Hematopoietic multipotent progenitor cell treated with erythropoietin and hydrocortisone succinate and interleukin-3 and kit ligand, for 4 days (in vitro differentiated cells): Measurements from ENCODE around the gene PHC2.

Source experiments
- DNase-seq: peaks from one replicate; pipeline ENCODE4 v3.0.0-alpha.2; 2015

Gene PHC2

DNA sequence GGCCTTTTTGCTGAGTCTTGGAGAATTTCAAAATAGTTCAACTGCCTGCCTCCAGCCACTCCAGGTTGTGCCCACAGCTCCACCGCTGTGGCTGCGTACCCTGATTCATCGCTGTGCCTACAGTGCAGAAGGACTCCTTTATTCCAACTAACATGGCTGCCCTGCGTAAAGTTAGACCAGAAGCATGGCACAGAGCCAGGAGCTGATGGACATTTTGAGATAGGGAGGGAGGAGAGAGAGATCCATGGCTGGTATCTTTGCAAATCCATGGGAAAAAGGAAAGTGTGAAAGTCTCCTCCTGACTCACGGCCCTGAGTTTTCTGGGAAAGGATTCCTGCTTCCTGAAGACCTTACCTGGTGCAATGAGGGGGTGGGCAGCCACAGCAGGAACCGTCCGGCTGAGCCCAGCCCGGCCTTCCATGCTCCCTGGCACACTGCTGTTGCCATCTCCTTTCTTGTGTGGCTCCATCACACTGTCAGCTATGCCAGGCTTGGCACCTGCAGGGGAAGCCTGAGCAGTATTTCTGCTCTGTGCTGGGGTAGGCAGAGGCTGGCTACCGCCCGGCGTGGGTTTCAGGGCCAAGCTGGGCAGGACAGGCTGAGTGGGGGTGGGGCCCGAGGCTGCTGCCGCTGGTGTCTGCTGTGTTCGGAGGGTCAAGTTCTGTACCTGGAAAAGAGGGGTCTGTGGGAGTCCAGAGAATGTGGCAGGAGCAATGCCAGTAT lies 64.0 kb downstream of the PHC2 start:
- DNase-seq, result no peak

GRCh38 chr1:33365560-33365997 lies 65.3 kb downstream of the PHC2 start:
- no peak for DNase-seq

- no peak for DNase-seq
Observed at GRCh38 chr1:33364565-33364918, 66.4 kb downstream of the PHC2 start.

- DNase-seq, result no peak
Observed at GRCh38 chr1:33363470-33363861, 67.4 kb downstream of the PHC2 start.

DNA sequence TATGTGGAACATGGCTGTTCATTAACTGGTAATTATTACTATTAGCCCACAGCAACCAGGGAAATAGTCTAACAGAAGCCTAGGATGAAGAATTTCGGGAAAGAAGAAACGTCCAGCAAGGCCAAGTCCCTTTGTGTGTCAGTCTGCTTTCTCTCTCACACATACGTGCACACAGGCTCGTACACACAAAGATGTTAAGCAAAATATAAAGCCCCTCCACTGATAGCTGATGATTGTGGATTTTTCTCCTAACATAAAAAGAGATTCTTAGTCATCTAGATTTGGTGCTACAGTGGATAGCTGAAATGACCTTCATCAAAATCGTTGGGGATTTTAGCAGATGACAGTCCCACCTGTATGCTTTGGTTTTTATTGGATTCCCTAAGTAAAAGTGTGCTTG lies 67.9 kb downstream of the PHC2 start:
- DNase-seq, result no peak

- DNase-seq, result peak; percentile 83
Observed at GRCh38 chr1:33361532-33362235, 69.2 kb downstream of the PHC2 start.

DNA sequence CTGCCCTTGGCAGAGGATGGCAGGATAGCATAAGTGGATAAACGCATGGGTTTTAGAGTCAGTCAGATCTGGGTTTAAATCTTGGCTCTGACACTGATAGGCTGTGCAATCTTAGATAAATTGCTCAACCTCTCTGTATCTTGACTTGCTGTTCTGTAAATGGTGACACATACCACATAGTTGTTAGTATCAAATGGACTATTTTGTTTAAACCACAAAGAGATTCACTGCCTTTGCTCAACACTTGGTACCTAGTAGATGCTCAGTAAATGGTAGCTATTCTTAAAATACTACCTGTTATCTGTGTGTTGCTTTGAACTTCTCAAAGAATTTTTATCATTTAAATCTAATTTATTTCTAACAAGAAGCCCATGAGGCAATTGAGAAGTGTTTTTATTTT lies 70.5 kb downstream of the PHC2 start:
- no peak for DNase-seq

DNA sequence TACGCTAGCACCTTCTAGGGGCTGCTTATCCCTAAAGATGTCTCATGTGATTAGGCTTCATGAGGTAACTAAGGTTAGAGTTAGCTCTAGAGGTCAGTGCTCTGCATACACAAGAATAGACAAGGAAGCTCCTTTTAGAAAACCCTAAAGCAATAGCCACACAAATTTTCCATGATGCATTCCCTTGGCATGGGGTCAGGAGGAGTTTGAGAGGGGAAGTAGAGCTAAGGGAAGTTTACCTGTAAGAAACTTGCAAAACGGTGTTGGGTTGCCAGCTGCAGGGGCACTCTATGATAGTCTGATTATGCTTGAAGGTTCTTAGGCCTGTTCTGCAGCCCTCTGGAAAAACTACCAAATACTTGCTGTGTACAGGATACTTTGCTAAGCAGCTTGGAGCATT lies 71.0 kb downstream of the PHC2 start:
- no peak for DNase-seq

DNA sequence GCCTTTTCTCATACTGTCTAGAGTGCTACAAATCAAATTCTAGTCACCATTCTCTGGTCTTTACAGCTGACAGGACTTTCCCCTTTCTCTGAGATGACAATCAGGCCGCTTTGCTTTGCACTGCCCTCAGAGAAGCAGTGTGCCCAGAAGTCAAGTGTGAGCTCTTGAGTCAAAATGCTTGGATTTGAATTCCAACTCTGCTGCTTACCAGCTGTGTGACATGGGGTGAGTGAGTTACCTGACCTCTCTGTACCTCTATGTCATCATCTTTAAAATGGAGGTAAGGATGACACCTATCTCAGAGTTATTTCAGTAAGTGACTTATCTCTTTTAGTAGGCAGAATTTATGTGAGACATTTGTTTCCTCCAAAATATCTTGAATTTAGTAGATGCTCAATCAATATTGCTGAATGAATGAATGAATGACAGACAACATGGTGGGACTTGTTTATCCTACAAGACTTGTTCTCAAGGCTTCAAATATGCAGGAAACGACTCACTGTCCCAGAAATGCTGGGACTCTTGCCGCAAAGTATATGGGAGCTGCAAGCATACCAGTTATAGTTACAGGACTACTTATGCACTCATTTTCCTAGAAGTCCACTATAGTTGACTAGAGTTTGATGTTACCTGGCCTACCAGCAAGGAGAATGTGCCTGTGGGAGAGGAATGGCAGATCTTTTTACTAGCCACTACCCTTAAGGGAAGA lies 71.9 kb downstream of the PHC2 start:
- no peak for DNase-seq

DNA sequence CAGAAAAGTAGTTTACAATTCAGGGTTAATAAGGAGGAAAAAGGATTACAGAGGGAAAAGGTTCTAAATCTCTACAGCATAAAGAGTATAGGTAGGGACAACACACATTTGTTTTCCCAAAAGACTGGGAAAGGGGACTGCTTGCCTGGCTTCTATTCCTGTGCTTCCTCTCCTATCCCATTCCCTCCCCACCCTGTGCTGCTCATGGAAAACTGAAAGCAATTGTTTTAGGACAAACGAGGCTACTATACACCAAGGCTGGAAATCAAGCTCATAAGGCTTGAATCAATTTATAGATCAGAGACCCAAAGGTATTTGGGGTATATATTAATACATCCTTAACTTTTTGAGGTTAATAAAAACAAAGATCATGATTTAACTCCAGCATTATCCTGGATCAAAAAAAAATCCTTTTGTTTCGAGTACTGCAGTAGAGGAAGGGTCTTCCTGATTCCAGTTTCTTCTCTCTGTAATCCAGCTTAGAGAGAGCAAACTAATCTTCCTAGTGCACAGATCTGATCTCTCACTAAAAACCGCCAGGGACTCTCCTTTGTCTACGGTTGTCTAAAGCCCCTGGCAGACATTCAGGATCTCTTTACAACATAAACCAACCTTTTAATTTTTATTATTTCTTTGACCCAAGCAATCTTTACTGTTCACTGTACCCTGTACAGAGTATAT lies 72.6 kb downstream of the PHC2 start:
- no peak for DNase-seq

- no peak for DNase-seq
Observed at GRCh38 chr1:33357099-33357498, 73.8 kb downstream of the PHC2 start.

DNA sequence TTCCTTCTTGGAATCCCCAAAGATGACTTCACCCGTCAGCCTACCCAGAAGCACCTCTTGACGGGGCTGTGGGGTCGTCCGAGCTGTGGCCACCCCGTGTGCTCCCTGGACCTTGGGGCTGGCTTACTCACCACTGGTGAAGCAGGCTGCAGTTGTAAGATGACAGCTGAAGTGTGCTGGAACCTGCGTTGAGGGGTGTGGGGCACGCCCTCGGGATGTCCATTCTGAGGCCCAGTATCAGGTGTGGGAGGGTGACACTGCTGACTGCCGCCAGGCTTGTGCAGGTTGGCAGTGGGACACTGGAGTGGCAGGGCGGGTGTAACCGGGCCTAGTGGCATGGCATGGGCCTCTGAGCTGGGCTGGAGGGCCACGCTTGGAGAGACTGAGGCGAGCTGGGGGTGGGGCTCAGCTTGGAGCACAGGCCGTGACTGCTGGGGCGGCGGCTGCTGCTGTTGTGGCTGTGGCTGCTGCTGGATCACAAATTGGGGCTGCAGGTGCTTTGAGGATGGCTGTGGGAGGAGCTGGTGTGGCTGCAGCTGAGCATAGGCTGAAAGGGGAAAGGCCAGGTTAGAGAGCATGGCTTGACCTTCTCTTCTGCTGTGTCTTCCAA lies 76.1 kb downstream of the PHC2 start:
- DNase-seq, result no peak

DNA sequence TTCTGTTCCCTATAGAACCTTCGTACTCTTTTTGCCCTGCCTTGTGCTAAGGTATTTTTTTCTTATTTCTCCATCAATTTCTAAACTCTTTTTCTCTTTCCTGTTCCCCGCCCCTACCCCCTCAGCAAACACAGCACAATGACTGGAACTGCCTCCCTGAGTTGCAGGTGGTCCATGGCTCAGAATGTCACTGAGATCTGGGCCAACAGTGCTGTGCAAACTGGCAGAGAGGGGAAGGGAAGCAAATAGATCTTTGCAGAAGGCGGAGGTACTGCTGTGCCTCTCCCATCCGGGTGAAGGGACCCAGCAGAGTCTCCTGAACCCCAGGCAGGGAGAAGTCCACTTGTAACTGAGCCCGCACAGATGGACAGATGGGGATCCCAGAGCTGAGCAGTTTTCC lies 77.4 kb downstream of the PHC2 start:
- DNase-seq, result no peak

- no peak for DNase-seq
Observed at GRCh38 chr1:33351281-33351660, 79.6 kb downstream of the PHC2 start.

- DNase-seq, result no peak
Observed at GRCh38 chr1:33350611-33351280, 80.1 kb downstream of the PHC2 start.

DNA sequence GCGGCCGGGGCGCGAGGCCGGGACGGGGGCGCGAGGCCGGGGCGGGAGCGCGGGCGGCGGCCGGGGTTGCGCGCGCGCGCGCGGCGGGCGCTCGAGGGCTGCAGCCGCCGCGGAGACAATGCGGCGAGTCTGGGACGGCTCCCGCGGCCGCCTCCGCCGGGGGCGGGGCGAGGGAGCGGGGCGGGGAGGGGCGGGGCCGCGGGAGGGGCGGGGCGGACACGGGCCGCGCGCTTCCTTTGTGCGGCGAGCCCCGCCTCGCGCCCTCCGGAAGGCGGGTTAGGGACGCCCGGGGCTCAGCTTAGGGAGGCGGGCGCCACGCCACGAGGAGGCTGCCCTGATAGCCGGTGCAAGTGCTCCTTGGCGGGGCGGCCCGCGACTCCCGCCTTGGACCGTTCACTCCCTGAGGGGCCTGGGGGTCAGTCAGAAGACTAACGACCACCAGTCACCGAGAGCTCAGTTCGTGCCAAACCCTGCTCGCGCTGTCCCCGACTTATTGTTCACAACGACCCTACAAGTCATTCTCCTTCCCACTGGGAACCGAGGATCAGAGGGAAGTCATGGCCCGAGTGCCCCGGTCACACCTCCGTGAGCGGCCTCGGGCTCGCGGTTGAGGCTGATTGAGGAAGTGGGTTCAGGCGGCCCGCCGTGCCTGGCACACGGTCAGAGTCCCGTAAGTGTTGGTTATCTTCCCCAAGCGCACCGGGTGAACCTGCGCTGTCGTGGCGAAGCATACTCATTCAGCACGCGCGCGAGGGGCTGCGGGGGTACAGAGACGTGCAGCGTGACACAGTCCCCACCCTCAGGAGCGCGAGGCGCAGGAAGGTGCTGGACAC lies 80.9 kb downstream of the PHC2 start:
- peak; percentile 95 for DNase-seq

GRCh38 chr1:33349081-33349759 lies 81.7 kb downstream of the PHC2 start:
- DNase-seq, result peak; percentile 76

GRCh38 chr1:33348676-33349080 lies 82.2 kb downstream of the PHC2 start:
- peak; percentile 25 for DNase-seq

DNA sequence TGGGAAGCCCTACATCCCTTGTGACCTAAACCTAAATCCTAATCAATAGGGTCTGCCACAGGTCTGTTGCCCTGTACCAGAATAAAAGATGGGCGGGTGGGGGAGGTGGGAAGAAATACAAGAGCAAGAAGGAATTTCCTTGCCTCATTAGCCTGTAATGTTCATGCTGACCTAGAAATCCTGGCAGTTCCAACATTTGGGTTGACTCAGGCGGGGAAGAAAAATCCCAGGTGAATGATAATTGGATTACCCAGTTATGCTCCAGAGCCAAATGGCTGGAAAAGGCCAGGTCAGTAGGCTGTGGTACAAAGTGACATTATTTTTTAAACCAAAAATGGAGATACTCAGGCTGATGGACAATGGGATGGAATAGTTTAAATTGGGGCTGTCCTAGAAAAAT lies 82.7 kb downstream of the PHC2 start:
- no peak for DNase-seq

DNA sequence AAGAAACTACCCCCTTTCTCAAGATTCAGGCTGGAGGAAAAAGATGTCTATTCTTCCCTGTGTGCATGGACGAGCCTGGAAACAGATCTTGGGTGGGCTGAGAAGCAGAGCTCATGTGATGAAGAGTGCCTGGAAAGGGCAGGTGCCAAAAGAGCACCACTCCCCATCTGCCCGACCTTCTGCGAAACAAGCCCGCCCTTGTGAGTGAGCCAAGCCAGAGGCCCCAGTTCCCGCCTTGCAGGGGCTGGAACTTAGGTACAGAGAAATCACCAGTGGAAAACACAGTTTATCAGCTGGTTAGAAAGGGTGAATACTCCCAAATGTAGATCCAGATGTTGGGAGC lies 83.3 kb downstream of the PHC2 start:
- peak; percentile 34 for DNase-seq
